ENCODE data around the gene MYOM3.

The MYOM3 gene

GRCh38 chr1:24103408-24103807, 8.5 kb downstream of the MYOM3 start:
- TF ChIP-seq CTCF (conservative IDR thresholded peaks at IDR 0.05; ENCODE audit: low read depth, low read length), result no peak
- DNase-seq (ENCODE audit: low read depth), result no peak
- no peak overlapping the region for H3K4me3 ChIP-seq (ENCODE audit: low read length)

- H3K4me3 ChIP-seq (ENCODE audit: low read length), result no peak overlapping the region
- no peak for TF ChIP-seq CTCF (conservative IDR thresholded peaks at IDR 0.05; ENCODE audit: low read depth, low read length)
- no peak for DNase-seq (ENCODE audit: low read depth)
These were observed 9.0 kb downstream of the MYOM3 start for GRCh38 chr1:24102961-24103360.

- no peak overlapping the region for H3K4me3 ChIP-seq (ENCODE audit: low read length)
- no peak for DNase-seq (ENCODE audit: low read depth)
- no peak for TF ChIP-seq CTCF (conservative IDR thresholded peaks at IDR 0.05; ENCODE audit: low read depth, low read length)
These were observed 9.9 kb downstream of the MYOM3 start for GRCh38 chr1:24101796-24102586.

GRCh38 chr1:24100945-24101737, 10.8 kb downstream of the MYOM3 start:
- no peak for DNase-seq (ENCODE audit: low read depth)
- no peak overlapping the region for H3K4me3 ChIP-seq (ENCODE audit: low read length)
- TF ChIP-seq CTCF (conservative IDR thresholded peaks at IDR 0.05; ENCODE audit: low read depth, low read length), result no peak

- no peak for DNase-seq (ENCODE audit: low read depth)
- no peak for TF ChIP-seq CTCF (conservative IDR thresholded peaks at IDR 0.05; ENCODE audit: low read depth, low read length)
- no peak overlapping the region for H3K4me3 ChIP-seq (ENCODE audit: low read length)
These were observed 12.8 kb downstream of the MYOM3 start for GRCh38 chr1:24098943-24099638.

GRCh38 chr1:24098102-24098501, 13.8 kb downstream of the MYOM3 start:
- DNase-seq (ENCODE audit: low read depth), result no peak
- TF ChIP-seq CTCF (conservative IDR thresholded peaks at IDR 0.05; ENCODE audit: low read depth, low read length), result no peak

More at GRCh38 chr1:24098102-24098501, 13.8 kb downstream of the MYOM3 start:
- H3K4me3 ChIP-seq (ENCODE audit: low read length), result no peak overlapping the region
